ENCODE measurements around the gene PTPN7. TPM values are rescaled to one million over a fixed set of nuclear protein-coding genes. Genes with fewer than 3 reads are reported as not detected.
"Not testable (repeated sequence)": the region's sequence is repeated elsewhere in the genome, so short reads cannot be mapped to it uniquely, and the experiment has no call there.

Gene PTPN7
- total RNA-seq, 1 donor from 2014 or later = 0.44 TPM

DNA sequence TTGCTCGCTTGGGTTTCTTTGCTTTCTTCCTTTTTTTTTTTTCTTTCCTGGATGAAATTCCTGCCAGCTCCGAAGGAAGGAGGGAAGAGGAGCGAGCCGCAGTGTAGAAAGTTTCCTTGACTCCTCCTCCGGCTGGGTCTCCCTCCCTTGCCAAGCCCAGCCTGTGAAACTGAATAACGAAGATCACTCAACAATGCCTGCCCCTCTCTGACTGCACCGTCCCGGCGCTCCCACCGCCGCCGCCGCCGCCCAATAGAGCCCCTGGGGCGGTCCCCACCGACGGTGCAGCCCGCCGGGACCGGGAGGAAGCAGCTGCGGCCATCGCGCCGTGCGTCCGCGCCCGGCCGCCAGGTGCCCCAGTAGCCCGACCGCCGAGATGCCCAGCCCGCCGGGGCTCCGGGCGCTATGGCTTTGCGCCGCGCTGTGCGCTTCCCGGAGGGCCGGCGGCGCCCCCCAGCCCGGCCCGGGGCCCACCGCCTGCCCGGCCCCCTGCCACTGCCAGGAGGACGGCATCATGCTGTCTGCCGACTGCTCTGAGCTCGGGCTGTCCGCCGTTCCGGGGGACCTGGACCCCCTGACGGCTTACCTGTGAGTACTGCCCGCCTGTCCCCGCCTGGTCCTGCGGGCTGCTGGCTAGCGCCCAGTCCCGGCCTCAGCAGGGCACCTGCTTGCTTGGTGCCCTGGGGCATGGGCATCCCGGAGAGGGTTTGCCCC lies 33.4 kb upstream of the PTPN7 start, which contains the start of gene LGR6:
LGR6 (plus strand) TSS at position 186 of the 714 bp plus-strand sequence; CDS start at position 377, 191 bp downstream.
- intact Hi-C loops (cut with micrococcal nuclease) = no loop called here
- peaks cover 16% of the 10 kb centered on the region for H3K4me1 ChIP-seq
- H3K27me3 ChIP-seq (ENCODE audit: low read depth) = peaks cover 43% of the 10 kb centered on the region
- H3K36me3 ChIP-seq = no peaks in the 10 kb centered on the region
- DNase-seq = no peak
- TF ChIP-seq, protein P1, sequence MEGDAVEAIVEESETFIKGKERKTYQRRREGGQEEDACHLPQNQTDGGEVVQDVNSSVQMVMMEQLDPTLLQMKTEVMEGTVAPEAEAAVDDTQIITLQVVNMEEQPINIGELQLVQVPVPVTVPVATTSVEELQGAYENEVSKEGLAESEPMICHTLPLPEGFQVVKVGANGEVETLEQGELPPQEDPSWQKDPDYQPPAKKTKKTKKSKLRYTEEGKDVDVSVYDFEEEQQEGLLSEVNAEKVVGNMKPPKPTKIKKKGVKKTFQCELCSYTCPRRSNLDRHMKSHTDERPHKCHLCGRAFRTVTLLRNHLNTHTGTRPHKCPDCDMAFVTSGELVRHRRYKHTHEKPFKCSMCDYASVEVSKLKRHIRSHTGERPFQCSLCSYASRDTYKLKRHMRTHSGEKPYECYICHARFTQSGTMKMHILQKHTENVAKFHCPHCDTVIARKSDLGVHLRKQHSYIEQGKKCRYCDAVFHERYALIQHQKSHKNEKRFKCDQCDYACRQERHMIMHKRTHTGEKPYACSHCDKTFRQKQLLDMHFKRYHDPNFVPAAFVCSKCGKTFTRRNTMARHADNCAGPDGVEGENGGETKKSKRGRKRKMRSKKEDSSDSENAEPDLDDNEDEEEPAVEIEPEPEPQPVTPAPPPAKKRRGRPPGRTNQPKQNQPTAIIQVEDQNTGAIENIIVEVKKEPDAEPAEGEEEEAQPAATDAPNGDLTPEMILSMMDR (IDR thresholded peaks at IDR 0.05; ENCODE audit: borderline replicate concordance) = peak; percentile 36
- H3K9me3 ChIP-seq (replicated peaks) = no peaks in the 10 kb centered on the region
- H3K27ac ChIP-seq (replicated peaks) = no peak within 1 kb of the TSS
- H3K4me3 ChIP-seq = peak within 1 kb of the TSS; percentile 54

DNA sequence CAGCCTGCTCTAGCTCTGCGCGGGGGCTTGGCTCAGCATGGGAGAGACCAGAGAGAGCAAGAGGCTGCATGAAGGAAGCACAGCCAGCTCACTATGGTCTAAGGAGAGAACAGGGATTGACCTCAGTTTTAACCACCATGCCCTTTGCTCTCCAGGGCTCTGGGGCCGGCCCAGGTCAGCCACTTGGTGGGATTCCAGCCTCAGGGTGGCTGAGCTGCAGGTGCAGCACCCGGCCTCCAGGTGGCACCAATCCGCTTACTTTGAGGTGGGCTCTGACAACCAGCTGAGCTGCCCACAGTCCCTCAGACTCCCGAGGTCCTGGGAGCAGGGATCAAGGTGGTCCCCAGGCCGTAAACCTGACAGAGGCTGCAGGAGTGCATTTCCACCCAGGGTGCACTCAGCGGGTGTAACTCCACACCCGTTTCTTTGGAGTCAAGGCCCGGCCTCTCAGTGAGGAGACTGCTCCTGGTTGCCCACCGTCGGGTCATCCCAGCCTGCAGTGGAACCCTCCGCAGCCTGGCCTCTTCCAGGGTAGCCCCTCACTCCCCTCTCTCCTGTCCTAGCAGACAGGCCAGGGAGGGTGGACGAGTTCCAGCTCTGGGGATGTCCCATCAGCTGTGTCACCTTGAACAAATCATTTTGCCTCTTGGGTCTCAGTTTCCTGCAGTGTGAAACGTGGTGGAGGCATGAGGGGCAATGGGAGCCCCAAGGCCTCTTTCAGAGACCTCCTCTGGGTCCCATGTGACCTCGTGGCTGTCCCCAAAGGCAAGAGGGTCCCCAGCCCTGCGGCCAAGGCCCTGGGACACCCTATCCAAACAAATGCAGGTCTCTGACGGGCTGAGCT lies 32.6 kb upstream of the PTPN7 start:
- no peak overlapping the region for H3K27ac ChIP-seq (replicated peaks)
- no peaks in the 10 kb centered on the region for H3K36me3 ChIP-seq
- peaks cover 16% of the 10 kb centered on the region for H3K4me1 ChIP-seq
- H3K9me3 ChIP-seq (replicated peaks) = no peaks in the 10 kb centered on the region
- TF ChIP-seq, protein P1 (IDR thresholded peaks at IDR 0.05; ENCODE audit: borderline replicate concordance) = peak; percentile 89
- peak overlapping the region; percentile 54 for H3K4me3 ChIP-seq
- intact Hi-C loops (cut with micrococcal nuclease) = no loop called here
- DNase-seq = peak; percentile 50
- H3K27me3 ChIP-seq (ENCODE audit: low read depth) = peaks cover 47% of the 10 kb centered on the region

DNA sequence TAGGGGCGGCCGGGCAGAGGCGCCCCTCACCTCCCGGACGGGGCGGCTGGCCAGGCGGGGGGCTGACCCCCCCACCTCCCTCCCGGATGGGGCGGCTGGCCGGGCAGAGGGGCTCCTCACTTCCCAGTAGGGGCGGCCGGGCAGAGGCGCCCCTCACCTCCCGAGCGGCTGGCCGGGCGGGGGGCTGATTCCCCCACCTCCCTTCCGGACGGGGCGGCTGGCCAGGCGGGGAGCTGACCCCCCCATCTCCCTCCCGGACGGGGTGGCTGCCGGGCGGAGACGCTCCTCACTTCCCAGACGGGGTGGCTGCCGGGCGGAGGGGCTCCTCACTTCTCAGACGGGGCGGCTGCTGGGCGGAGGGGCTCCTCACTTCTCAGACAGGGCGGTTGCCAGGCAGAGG lies 31.0 kb upstream of the PTPN7 start:
- H3K27ac ChIP-seq (replicated peaks); DNase-seq; H3K4me3 ChIP-seq; intact Hi-C loops (cut with micrococcal nuclease); H3K36me3 ChIP-seq; H3K9me3 ChIP-seq (replicated peaks): not testable (repeated sequence)
- H3K27me3 ChIP-seq (ENCODE audit: low read depth) = peaks cover 41% of the 10 kb centered on the region
- H3K4me1 ChIP-seq = peaks cover 16% of the 10 kb centered on the region

DNA sequence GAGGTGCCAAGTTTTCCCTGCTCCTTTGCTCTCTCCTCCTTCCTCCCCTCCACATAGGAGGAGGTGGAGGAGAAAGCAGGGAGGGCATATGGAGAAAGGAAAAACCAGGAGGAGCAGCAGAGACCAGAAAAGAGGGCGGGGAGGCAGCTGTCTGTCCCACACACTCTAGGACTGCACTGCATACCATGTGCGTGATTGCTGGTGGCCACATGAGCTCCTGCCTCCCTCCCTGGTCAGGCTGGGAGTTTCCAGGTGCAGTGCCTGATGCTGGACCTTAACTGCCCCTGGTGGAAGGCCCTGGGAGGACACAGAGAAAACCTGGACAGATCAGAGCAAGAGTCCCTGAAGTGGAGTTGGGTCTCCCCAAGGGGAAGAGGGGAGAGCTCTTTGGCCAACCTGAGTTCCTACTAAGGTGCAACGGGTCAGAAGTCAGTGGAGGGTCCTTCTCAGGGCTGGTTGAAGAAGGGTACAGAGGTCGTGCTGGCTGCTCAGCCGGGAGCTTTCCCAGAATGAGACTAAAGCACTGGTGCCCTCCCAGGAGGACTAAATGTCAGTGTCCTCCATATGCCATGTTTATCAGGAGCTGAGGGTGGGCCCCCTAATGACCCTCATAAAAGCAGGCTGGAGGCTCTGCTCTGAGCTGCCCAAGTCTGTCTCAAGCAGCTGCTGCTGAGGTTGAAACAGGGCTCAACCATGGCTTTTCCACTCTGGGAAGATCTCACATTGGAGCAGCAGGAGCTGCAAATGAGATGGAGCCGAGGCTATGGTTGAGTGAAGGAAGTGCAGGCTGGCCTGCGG lies 29.7 kb upstream of the PTPN7 start:
- TF ChIP-seq, protein P1 (IDR thresholded peaks at IDR 0.05; ENCODE audit: borderline replicate concordance) = no peak
- H3K4me3 ChIP-seq = no peak overlapping the region
- H3K27ac ChIP-seq (replicated peaks) = no peak overlapping the region
- H3K27me3 ChIP-seq (ENCODE audit: low read depth) = peaks cover 42% of the 10 kb centered on the region
- no peaks in the 10 kb centered on the region for H3K9me3 ChIP-seq (replicated peaks)
- peaks cover 16% of the 10 kb centered on the region for H3K4me1 ChIP-seq
- no peaks in the 10 kb centered on the region for H3K36me3 ChIP-seq
- no peak for DNase-seq
- intact Hi-C loops (cut with micrococcal nuclease) = loop anchor here (10.0 kb wide), 2 partner anchors 125 to 525 kb away; partner anchors contain the start of gene SYT2

DNA sequence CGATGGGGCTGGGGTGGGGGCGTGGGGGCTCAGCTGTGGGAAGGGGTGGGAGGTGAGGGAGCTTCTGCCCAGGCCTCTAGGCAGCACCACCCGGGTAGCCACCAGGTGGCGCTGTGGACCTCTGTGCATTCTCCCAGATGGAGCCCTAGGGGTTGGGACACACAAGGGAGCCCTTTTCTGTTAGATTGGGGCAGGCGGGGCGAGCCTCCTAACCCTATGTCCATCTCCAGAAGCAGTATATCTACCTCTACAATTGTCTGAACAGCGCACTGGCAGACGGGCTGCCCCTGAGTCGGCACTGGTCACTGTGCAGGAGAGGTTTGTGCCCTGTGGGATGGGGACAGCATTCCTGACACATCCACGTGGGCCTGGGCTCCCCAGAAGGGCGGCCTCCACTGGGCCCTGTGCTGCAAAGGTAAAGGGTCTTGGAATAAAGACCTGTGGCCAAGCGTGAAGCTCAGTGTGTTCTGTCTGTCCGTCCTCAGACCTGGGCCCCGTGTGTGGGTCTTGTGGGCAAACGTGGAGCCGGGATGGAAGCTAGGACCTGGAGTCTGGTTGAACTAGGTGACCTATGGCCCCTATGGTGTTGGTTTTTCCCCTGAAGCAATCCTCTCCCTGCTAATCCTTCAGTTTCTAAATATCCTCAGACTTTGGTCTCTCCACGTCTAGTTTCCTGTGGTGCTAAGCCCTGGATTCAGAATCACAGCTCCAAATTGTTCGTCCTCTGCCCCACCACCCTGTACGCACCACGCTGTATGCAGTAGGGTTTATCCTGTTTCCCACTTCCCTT lies 28.8 kb upstream of the PTPN7 start:
- Histone ChIP-seq H3K9me3 (replicated peaks) (no peaks in the 10 kb centered on the region), H3K4me1 (peaks cover 16% of the 10 kb centered on the region), H3K4me3 (no peak overlapping the region), H3K36me3 (no peaks in the 10 kb centered on the region), H3K27ac (replicated peaks) (no peak overlapping the region), H3K27me3 (ENCODE audit: low read depth) (peaks cover 41% of the 10 kb centered on the region)
- intact Hi-C loops (cut with micrococcal nuclease) = loop anchor here (10.0 kb wide), 2 partner anchors 126 to 526 kb away; partner anchors contain the start of gene SYT2
- peak; percentile 73 for DNase-seq
- TF ChIP-seq, protein P1 (IDR thresholded peaks at IDR 0.05; ENCODE audit: borderline replicate concordance) = peak; percentile 90
